Measurements from ENCODE around the gene PALB2.

DNA sequence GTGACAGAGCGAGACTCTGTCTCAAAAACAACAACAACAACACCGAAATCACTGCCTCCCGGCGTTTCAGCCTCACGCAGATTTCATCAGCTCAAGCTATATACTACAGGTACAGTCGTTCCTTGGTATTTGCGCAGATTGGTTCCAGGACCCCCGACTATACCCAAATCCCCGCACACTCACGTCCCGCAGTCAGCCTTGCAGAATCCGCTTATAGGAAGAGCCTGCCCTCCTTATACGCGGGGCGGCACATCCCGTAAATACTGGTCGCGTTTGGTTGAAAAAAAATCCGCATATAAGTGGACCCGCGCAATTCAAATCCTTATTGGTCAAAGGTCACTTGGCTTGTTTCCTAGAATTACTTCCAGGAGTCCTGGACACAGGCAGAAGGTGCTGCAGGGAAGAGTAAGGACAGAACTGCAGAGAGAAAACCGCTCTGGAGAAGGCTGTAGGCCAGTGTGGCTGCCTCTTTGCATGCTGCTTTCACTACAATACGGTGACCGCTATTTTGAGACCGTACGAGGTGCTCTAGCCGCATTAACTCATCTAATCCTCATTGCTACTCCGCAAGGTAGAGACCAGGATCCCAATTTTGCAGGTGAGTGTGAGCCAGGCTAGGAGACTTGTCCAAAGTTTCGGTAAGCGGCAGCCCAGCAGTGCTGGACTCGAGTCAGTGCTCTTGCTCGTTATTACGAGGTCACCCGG is 45.7 kb downstream of the PALB2 start:
- TF ChIP-seq, protein P1, sequence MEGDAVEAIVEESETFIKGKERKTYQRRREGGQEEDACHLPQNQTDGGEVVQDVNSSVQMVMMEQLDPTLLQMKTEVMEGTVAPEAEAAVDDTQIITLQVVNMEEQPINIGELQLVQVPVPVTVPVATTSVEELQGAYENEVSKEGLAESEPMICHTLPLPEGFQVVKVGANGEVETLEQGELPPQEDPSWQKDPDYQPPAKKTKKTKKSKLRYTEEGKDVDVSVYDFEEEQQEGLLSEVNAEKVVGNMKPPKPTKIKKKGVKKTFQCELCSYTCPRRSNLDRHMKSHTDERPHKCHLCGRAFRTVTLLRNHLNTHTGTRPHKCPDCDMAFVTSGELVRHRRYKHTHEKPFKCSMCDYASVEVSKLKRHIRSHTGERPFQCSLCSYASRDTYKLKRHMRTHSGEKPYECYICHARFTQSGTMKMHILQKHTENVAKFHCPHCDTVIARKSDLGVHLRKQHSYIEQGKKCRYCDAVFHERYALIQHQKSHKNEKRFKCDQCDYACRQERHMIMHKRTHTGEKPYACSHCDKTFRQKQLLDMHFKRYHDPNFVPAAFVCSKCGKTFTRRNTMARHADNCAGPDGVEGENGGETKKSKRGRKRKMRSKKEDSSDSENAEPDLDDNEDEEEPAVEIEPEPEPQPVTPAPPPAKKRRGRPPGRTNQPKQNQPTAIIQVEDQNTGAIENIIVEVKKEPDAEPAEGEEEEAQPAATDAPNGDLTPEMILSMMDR (IDR thresholded peaks at IDR 0.05): no peak
- TF ChIP-seq POLR2A (IDR thresholded peaks at IDR 0.05): no peak

All from testis (tissue), 2 donors.